Medulla oblongata (tissue), 1 donor: ENCODE results near the gene NHS.

Experiments
- DNase-seq: peaks from one replicate; pipeline ENCODE4 v3.0.0-alpha.2; 2015; ENCODE audit errors: extremely low spot score

Gene NHS

GRCh38 chrX:17622331-17622730, 247.3 kb downstream of the NHS start:
- DNase-seq: no peak

GRCh38 chrX:17623750-17624149, 248.8 kb downstream of the NHS start:
- DNase-seq: no peak

- DNase-seq: no peak
These were observed 252.0 kb downstream of the NHS start for GRCh38 chrX:17627026-17627425.

GRCh38 chrX:17628976-17629375, 254.0 kb downstream of the NHS start:
- DNase-seq: no peak

GRCh38 chrX:17629519-17629918, 254.5 kb downstream of the NHS start:
- DNase-seq: no peak

GRCh38 chrX:17631647-17632046, 256.6 kb downstream of the NHS start:
- no peak for DNase-seq

GRCh38 chrX:17632942-17633341, 257.9 kb downstream of the NHS start:
- DNase-seq: no peak

GRCh38 chrX:17633546-17633945, 258.5 kb downstream of the NHS start:
- no peak for DNase-seq

- no peak for DNase-seq
These were observed 259.7 kb downstream of the NHS start for GRCh38 chrX:17634542-17635207.

- DNase-seq: no peak
These were observed 260.2 kb downstream of the NHS start for GRCh38 chrX:17635231-17635630.

GRCh38 chrX:17637235-17637634, 262.2 kb downstream of the NHS start:
- DNase-seq: no peak

GRCh38 chrX:17638731-17639130, 263.7 kb downstream of the NHS start:
- peak; percentile 6 for DNase-seq

GRCh38 chrX:17642891-17643290, 267.9 kb downstream of the NHS start:
- DNase-seq: no peak

GRCh38 chrX:17643528-17643927, 268.5 kb downstream of the NHS start:
- no peak for DNase-seq

- no peak for DNase-seq
These were observed 269.0 kb downstream of the NHS start for GRCh38 chrX:17644001-17644400.

- DNase-seq: no peak
These were observed 279.1 kb downstream of the NHS start for GRCh38 chrX:17654116-17654515.

- no peak for DNase-seq
These were observed 280.4 kb downstream of the NHS start for GRCh38 chrX:17655211-17656034.

- DNase-seq: no peak
These were observed 281.0 kb downstream of the NHS start for GRCh38 chrX:17656035-17656418.

- no peak for DNase-seq
These were observed 281.6 kb downstream of the NHS start for GRCh38 chrX:17656556-17656955.

- no peak for DNase-seq
These were observed 287.4 kb downstream of the NHS start for GRCh38 chrX:17662391-17662790.

GRCh38 chrX:17668929-17669328, 293.9 kb downstream of the NHS start:
- DNase-seq: no peak

GRCh38 chrX:17669458-17669857, 294.5 kb downstream of the NHS start:
- DNase-seq: peak; percentile 18

- DNase-seq: peak; percentile 85
These were observed 294.9 kb downstream of the NHS start for GRCh38 chrX:17669891-17670290.
